Measurements from ENCODE around the gene PRKX.
"Not testable (repeated sequence)": the region's sequence is repeated elsewhere in the genome, so short reads cannot be mapped to it uniquely, and the experiment has no call there.

PRKX gene

GRCh38 chrX:3733043-3733430 lies 19.6 kb upstream of the PRKX start:
- DNase-seq (ENCODE audit: insufficient read length, low spot score) (no peak), FAIRE-seq (no peak)
- TF ChIP-seq POLR2A (IDR thresholded peaks at IDR 0.05; ENCODE audit: low read depth, low read length) (no peak), POU2F2 (IDR thresholded peaks at IDR 0.05; ENCODE audit: low read depth, low read length) (no peak), TAF1 (IDR thresholded peaks at IDR 0.05; ENCODE audit: low read depth, low read length) (no peak), POLR2AphosphoS5 (IDR thresholded peaks at IDR 0.05; ENCODE audit: low read depth, low read length) (no peak), PAX5 (IDR thresholded peaks at IDR 0.05; ENCODE audit: insufficient read depth, low read length, severe bottlenecking) (no peak), SPI1 (IDR thresholded peaks at IDR 0.05; ENCODE audit: low read depth, low read length) (no peak)

- DNase-seq (ENCODE audit: insufficient read length, low spot score); FAIRE-seq: not testable (repeated sequence)
These were observed 19.0 kb upstream of the PRKX start for GRCh38 chrX:3732326-3733042.

- DNase-seq (ENCODE audit: insufficient read length, low spot score) = no peak
- TF ChIP-seq POU2F2 (IDR thresholded peaks at IDR 0.05; ENCODE audit: low read depth, low read length) (no peak), PAX5 (IDR thresholded peaks at IDR 0.05; ENCODE audit: insufficient read depth, low read length, severe bottlenecking) (no peak), POLR2AphosphoS5 (IDR thresholded peaks at IDR 0.05; ENCODE audit: low read depth, low read length) (no peak)
- no peak for FAIRE-seq
These were observed 15.0 kb upstream of the PRKX start for GRCh38 chrX:3728454-3728853.

- DNase-seq (ENCODE audit: insufficient read length, low spot score); FAIRE-seq: not testable (repeated sequence)
These were observed 10.0 kb upstream of the PRKX start for GRCh38 chrX:3723460-3723859.

GRCh38 chrX:3717742-3718420 lies 4.4 kb upstream of the PRKX start:
- DNase-seq (ENCODE audit: insufficient read length, low spot score) (no peak), FAIRE-seq (no peak)
- TF ChIP-seq TAF1 (IDR thresholded peaks at IDR 0.05; ENCODE audit: low read depth, low read length) (no peak), PAX5 (IDR thresholded peaks at IDR 0.05; ENCODE audit: insufficient read depth, low read length, severe bottlenecking) (no peak), POU2F2 (IDR thresholded peaks at IDR 0.05; ENCODE audit: low read depth, low read length) (no peak), POLR2A (IDR thresholded peaks at IDR 0.05; ENCODE audit: low read depth, low read length) (no peak), SPI1 (IDR thresholded peaks at IDR 0.05; ENCODE audit: low read depth, low read length) (no peak)

- no peak for TF ChIP-seq POU2F2 (IDR thresholded peaks at IDR 0.05; ENCODE audit: low read depth, low read length)
- TF ChIP-seq PAX5 (IDR thresholded peaks at IDR 0.05; ENCODE audit: insufficient read depth, low read length, severe bottlenecking) = no peak
- no peak for TF ChIP-seq TAF1 (IDR thresholded peaks at IDR 0.05; ENCODE audit: low read depth, low read length)
- TF ChIP-seq POLR2AphosphoS5 (IDR thresholded peaks at IDR 0.05; ENCODE audit: low read depth, low read length) = no peak
- no peak for TF ChIP-seq SPI1 (IDR thresholded peaks at IDR 0.05; ENCODE audit: low read depth, low read length)
- TF ChIP-seq POLR2A (IDR thresholded peaks at IDR 0.05; ENCODE audit: low read depth, low read length) = no peak
- FAIRE-seq = no peak
- no peak for DNase-seq (ENCODE audit: insufficient read length, low spot score)
These were observed 2.5 kb upstream of the PRKX start for GRCh38 chrX:3715921-3716320.

- not testable (repeated sequence) for DNase-seq (ENCODE audit: insufficient read length, low spot score)
- peak; percentile 51 for FAIRE-seq
These were observed 1.4 kb upstream of the PRKX start for GRCh38 chrX:3714706-3715479.

- FAIRE-seq (no peak), DNase-seq (ENCODE audit: insufficient read length, low spot score) (no peak)
These were observed 537 bp upstream of the PRKX start for GRCh38 chrX:3713937-3714434.

GRCh38 chrX:3712870-3713224 lies 602 bp downstream of the PRKX start:
- peak; percentile 57 for FAIRE-seq
- no peak for DNase-seq (ENCODE audit: insufficient read length, low spot score)

More at GRCh38 chrX:3713937-3714434, 537 bp upstream of the PRKX start:
- TF ChIP-seq TAF1 (IDR thresholded peaks at IDR 0.05; ENCODE audit: low read depth, low read length) (no peak), PAX5 (IDR thresholded peaks at IDR 0.05; ENCODE audit: insufficient read depth, low read length, severe bottlenecking) (no peak), SPI1 (IDR thresholded peaks at IDR 0.05; ENCODE audit: low read depth, low read length) (no peak), POLR2AphosphoS5 (IDR thresholded peaks at IDR 0.05; ENCODE audit: low read depth, low read length) (no peak), POU2F2 (IDR thresholded peaks at IDR 0.05; ENCODE audit: low read depth, low read length) (no peak), POLR2A (IDR thresholded peaks at IDR 0.05; ENCODE audit: low read depth, low read length) (no peak)

More at GRCh38 chrX:3712870-3713224, 602 bp downstream of the PRKX start:
- TF ChIP-seq POLR2A (IDR thresholded peaks at IDR 0.05; ENCODE audit: low read depth, low read length) (no peak), SPI1 (IDR thresholded peaks at IDR 0.05; ENCODE audit: low read depth, low read length) (no peak), POLR2AphosphoS5 (IDR thresholded peaks at IDR 0.05; ENCODE audit: low read depth, low read length) (no peak), TAF1 (IDR thresholded peaks at IDR 0.05; ENCODE audit: low read depth, low read length) (no peak), PAX5 (IDR thresholded peaks at IDR 0.05; ENCODE audit: insufficient read depth, low read length, severe bottlenecking) (no peak), POU2F2 (IDR thresholded peaks at IDR 0.05; ENCODE audit: low read depth, low read length) (no peak)
